Ishikawa (cell line): Measurements from ENCODE around the gene MAP3K5.

Experiments
- CEBPB ChIP-seq: IDR thresholded peaks from 2 replicates; pipeline ENCODE4 v1.6.1; 2012
- CREB1 ChIP-seq: IDR thresholded peaks from 2 replicates; pipeline ENCODE4 v1.6.1; 2012; ENCODE audit warnings: low read depth
- EGR1 ChIP-seq: IDR thresholded peaks from 2 replicates; pipeline ENCODE4 v1.6.1; 2012
- EP300 ChIP-seq: IDR thresholded peaks from 2 replicates; pipeline ENCODE4 v1.6.1; 2012; ENCODE audit warnings: borderline replicate concordance
- FOXM1 ChIP-seq: IDR thresholded peaks from 2 replicates; pipeline ENCODE4 v1.6.1; 2012; ENCODE audit warnings: low read depth, borderline replicate concordance
- NFIC ChIP-seq: IDR thresholded peaks from 2 replicates; pipeline ENCODE4 v1.6.1; 2012
- RAD21 ChIP-seq: IDR thresholded peaks from 2 replicates; pipeline ENCODE4 v1.6.1; 2012; ENCODE audit warnings: low read depth
- TAF1 ChIP-seq: IDR thresholded peaks from 2 replicates; pipeline ENCODE4 v1.6.1; 2012; ENCODE audit warnings: low read depth, mild to moderate bottlenecking
- TCF12 ChIP-seq: IDR thresholded peaks from 2 replicates; pipeline ENCODE4 v1.6.1; 2012; ENCODE audit warnings: low read depth
- TEAD4 ChIP-seq: IDR thresholded peaks from 2 replicates; pipeline ENCODE4 v1.6.1; 2012
- YY1 ChIP-seq: IDR thresholded peaks from 2 replicates; pipeline ENCODE4 v1.6.1; 2012; ENCODE audit warnings: low read depth
- ZBTB7A ChIP-seq: IDR thresholded peaks from 2 replicates; pipeline ENCODE4 v1.6.1; 2012; ENCODE audit warnings: low read depth
- TF ChIP-seq, protein P1 (sequence below): IDR thresholded peaks from 2 replicates; pipeline ENCODE4 v1.6.1; 2012; ENCODE audit warnings: low read depth, mild to moderate bottlenecking
- TF ChIP-seq, protein P2 (sequence below): IDR thresholded peaks from 2 replicates; pipeline ENCODE4 v1.6.1; 2012
- TF ChIP-seq, protein P3 (sequence below): IDR thresholded peaks from 2 replicates; pipeline ENCODE4 v1.6.1; 2012

The MAP3K5 gene

DNA sequence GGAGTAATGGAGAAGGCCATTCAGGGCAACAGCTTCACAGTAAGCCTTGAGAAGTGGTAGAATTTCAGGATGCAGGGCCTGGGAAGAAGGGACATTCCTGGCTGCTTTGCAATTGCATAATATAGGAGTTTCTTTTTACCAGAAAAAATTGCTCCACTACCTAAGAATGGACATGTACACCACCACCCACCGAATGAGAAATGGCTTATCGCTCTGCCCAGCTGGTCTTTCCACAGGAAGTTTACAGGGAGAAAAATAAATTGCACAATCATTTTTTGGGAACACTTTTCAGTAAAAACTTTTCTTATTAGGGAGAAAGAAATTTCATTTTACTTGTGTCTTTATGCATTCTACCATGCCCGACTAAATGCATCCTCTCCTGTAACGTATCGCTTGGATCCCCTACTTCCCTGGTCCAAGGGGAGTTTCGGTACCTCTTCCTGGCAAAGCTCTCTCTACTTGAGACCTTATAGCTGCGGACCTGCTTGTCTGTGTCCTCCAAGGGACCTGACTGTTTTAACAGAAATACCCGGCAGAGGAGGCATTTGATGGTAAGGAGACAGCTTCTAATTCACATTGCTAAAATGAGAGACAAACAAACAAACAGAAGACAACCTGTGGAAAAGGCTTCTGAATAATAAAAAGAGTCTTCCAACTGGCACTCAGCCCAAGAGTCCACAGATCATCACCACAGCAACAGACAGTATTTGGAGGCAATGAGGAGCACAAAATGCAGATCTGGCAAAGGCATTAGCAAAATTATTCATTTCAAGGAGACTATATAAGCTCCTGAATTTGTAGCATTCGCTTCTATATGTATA is 54.2 kb downstream of the MAP3K5 start:
- TF ChIP-seq EP300, result no peak
- TF ChIP-seq, protein P1, sequence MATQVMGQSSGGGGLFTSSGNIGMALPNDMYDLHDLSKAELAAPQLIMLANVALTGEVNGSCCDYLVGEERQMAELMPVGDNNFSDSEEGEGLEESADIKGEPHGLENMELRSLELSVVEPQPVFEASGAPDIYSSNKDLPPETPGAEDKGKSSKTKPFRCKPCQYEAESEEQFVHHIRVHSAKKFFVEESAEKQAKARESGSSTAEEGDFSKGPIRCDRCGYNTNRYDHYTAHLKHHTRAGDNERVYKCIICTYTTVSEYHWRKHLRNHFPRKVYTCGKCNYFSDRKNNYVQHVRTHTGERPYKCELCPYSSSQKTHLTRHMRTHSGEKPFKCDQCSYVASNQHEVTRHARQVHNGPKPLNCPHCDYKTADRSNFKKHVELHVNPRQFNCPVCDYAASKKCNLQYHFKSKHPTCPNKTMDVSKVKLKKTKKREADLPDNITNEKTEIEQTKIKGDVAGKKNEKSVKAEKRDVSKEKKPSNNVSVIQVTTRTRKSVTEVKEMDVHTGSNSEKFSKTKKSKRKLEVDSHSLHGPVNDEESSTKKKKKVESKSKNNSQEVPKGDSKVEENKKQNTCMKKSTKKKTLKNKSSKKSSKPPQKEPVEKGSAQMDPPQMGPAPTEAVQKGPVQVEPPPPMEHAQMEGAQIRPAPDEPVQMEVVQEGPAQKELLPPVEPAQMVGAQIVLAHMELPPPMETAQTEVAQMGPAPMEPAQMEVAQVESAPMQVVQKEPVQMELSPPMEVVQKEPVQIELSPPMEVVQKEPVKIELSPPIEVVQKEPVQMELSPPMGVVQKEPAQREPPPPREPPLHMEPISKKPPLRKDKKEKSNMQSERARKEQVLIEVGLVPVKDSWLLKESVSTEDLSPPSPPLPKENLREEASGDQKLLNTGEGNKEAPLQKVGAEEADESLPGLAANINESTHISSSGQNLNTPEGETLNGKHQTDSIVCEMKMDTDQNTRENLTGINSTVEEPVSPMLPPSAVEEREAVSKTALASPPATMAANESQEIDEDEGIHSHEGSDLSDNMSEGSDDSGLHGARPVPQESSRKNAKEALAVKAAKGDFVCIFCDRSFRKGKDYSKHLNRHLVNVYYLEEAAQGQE, result no peak
- no peak for TF ChIP-seq CEBPB
- TF ChIP-seq, protein P2, sequence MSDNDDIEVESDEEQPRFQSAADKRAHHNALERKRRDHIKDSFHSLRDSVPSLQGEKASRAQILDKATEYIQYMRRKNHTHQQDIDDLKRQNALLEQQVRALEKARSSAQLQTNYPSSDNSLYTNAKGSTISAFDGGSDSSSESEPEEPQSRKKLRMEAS, result no peak
- no peak for TF ChIP-seq FOXM1
- TF ChIP-seq, protein P3, sequence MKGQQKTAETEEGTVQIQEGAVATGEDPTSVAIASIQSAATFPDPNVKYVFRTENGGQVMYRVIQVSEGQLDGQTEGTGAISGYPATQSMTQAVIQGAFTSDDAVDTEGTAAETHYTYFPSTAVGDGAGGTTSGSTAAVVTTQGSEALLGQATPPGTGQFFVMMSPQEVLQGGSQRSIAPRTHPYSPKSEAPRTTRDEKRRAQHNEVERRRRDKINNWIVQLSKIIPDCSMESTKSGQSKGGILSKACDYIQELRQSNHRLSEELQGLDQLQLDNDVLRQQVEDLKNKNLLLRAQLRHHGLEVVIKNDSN, result no peak
- TF ChIP-seq TCF12, result no peak
- no peak for TF ChIP-seq TAF1
- TF ChIP-seq RAD21, result no peak
- no peak for TF ChIP-seq YY1
- TF ChIP-seq ZBTB7A, result no peak
- no peak for TF ChIP-seq NFIC
- no peak for TF ChIP-seq TEAD4
- no peak for TF ChIP-seq CREB1
- no peak for TF ChIP-seq EGR1

DNA sequence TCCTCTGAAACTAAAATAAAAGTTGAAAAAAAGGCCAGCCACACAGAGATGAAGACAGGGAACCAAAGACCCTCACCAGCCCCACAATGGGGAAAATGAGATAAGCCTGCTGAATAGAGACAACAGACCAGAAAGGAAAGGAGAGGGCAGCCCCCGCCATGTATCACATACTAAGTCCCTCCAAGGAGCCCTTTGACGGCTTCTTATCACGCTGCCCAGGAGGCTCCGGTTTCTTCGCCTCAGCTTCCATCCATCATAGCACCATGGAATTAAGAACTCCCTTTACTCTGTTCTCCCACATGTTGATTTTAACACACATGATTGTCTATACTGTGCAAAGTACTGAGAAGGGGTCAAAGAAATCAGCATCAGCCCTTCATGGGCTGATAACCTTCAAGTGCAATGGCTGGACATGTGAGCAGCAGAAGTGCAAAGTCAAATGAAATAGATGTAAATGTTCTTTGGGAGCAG is 54.9 kb downstream of the MAP3K5 start:
- TF ChIP-seq, protein P1, result no peak
- TF ChIP-seq TAF1, result no peak
- TF ChIP-seq RAD21, result no peak
- TF ChIP-seq YY1, result no peak
- no peak for TF ChIP-seq CEBPB
- no peak for TF ChIP-seq NFIC
- TF ChIP-seq ZBTB7A, result no peak
- no peak for TF ChIP-seq EP300
- TF ChIP-seq EGR1, result no peak
- TF ChIP-seq, protein P2, result no peak
- TF ChIP-seq FOXM1, result no peak
- no peak for TF ChIP-seq CREB1
- TF ChIP-seq TEAD4, result no peak

DNA sequence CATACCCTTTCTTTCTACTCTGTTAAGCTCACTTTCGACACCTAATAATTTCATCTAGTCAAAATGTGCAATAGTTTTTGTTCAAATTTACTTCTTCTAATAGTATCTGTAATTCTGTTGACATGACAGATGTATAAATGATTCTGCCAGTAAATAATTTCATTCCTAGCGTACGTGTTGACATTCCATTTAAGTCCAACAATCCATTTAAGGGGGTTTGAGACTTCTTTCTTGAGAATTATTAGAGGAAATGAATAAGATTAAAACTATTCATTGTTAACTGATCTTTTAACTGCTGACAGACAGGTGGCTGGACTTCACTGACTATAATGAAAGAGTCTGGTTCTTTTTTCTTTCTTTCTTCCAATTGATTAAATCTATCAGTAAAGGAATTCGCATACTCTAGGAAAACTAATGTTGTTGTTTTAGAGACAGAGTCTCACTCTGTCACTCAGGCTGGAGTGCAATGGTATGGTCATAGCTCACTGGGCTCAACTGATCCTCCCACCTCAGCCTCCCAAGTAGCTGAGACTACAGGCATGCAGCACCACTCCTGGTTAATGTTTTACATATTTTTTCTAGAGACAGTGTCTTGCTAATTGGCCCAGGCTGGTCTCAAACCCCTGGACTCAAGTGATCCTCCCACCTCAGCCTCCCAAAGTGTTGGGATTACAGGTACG is 55.9 kb downstream of the MAP3K5 start:
- TF ChIP-seq EGR1 (no peak), TEAD4 (no peak), CEBPB (no peak), TAF1 (no peak), ZBTB7A (no peak), YY1 (no peak), TCF12 (no peak), FOXM1 (no peak)
- TF ChIP-seq, protein P3, result no peak

DNA sequence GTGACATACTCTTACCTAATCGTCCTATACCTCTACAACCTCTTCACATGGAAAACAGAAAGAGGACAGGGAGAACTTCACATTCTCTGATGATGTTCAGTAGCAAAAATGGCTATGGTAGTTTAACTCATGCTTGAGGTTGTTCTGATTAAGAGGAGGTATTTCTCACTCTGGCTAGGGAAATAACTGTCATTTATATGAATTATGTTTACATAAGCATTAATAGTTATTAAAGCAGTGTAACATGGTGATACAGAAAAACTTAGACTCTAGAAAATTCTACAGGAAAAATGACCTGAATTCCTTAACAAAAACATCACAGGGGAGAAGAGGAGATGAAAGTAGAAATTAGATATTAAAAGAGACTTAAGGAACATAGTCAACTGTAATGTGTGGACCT is 57.3 kb downstream of the MAP3K5 start:
- TF ChIP-seq CREB1, result no peak
- no peak for TF ChIP-seq NFIC
- TF ChIP-seq YY1, result no peak
- TF ChIP-seq, protein P1, result no peak
- no peak for TF ChIP-seq EP300
- no peak for TF ChIP-seq EGR1
- no peak for TF ChIP-seq TAF1
- no peak for TF ChIP-seq RAD21
- TF ChIP-seq, protein P2, result no peak
- no peak for TF ChIP-seq TCF12
- no peak for TF ChIP-seq ZBTB7A
- TF ChIP-seq CEBPB, result no peak
- TF ChIP-seq TEAD4, result no peak
- TF ChIP-seq FOXM1, result no peak
- TF ChIP-seq, protein P3, result no peak
